ENCODE data around the gene KCNN3.

Gene KCNN3

DNA sequence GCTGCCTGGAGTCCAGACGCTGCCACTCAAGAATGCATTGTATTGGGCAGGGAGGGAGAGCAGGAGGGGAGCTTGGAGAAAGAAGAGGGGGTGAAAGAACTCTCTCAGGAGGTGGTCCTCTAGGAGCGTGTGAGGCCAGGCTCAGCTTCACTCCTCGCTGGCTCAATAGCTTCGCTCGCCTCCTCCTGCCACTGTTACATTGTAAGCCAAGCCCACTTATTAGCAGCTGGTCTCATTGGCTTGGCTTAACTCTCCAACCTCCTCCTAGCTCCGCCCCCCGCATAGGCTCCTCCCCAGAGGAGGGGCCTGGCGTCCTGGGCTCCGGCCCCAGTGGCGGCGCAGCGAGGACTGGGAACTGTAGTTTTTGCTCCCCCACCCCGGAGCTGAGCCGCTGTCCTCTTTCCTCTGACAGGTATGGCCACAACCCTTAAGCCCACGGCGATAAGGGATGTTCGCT lies at the start of gene KCNN3:
KCNN3 (minus strand) TSS at position 167 of the 457 bp plus-strand sequence. CDS start 317 bp downstream, outside the sequence.
- TF ChIP-seq, protein P1, sequence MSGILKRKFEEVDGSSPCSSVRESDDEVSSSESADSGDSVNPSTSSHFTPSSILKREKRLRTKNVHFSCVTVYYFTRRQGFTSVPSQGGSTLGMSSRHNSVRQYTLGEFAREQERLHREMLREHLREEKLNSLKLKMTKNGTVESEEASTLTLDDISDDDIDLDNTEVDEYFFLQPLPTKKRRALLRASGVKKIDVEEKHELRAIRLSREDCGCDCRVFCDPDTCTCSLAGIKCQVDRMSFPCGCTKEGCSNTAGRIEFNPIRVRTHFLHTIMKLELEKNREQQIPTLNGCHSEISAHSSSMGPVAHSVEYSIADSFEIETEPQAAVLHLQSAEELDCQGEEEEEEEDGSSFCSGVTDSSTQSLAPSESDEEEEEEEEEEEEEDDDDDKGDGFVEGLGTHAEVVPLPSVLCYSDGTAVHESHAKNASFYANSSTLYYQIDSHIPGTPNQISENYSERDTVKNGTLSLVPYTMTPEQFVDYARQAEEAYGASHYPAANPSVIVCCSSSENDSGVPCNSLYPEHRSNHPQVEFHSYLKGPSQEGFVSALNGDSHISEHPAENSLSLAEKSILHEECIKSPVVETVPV (CRISPR knock-in tag; IDR thresholded peaks at IDR 0.05) = no peak
- no peak for TF ChIP-seq ARNTL (CRISPR knock-in tag; IDR thresholded peaks at IDR 0.05; ENCODE audit: borderline replicate concordance, low read depth)
- no peak for TF ChIP-seq ZNF565 (CRISPR knock-in tag; conservative IDR thresholded peaks at IDR 0.05; ENCODE audit: low read depth)
- no peak for TF ChIP-seq ESRRG (CRISPR knock-in tag; IDR thresholded peaks at IDR 0.05)
- TF ChIP-seq BACH2 (CRISPR knock-in tag; IDR thresholded peaks at IDR 0.05; ENCODE audit: borderline replicate concordance) = no peak
- TF ChIP-seq, protein P2, sequence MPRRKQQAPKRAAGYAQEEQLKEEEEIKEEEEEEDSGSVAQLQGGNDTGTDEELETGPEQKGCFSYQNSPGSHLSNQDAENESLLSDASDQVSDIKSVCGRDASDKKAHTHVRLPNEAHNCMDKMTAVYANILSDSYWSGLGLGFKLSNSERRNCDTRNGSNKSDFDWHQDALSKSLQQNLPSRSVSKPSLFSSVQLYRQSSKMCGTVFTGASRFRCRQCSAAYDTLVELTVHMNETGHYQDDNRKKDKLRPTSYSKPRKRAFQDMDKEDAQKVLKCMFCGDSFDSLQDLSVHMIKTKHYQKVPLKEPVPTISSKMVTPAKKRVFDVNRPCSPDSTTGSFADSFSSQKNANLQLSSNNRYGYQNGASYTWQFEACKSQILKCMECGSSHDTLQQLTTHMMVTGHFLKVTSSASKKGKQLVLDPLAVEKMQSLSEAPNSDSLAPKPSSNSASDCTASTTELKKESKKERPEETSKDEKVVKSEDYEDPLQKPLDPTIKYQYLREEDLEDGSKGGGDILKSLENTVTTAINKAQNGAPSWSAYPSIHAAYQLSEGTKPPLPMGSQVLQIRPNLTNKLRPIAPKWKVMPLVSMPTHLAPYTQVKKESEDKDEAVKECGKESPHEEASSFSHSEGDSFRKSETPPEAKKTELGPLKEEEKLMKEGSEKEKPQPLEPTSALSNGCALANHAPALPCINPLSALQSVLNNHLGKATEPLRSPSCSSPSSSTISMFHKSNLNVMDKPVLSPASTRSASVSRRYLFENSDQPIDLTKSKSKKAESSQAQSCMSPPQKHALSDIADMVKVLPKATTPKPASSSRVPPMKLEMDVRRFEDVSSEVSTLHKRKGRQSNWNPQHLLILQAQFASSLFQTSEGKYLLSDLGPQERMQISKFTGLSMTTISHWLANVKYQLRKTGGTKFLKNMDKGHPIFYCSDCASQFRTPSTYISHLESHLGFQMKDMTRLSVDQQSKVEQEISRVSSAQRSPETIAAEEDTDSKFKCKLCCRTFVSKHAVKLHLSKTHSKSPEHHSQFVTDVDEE (CRISPR knock-in tag; IDR thresholded peaks at IDR 0.05) = no peak
- no peak for TF ChIP-seq ZC3H10 (CRISPR knock-in tag; IDR thresholded peaks at IDR 0.05)
- no peak for TF ChIP-seq SNAI2 (CRISPR knock-in tag; IDR thresholded peaks at IDR 0.05)
- peak; percentile 97 for ATAC-seq

DNA sequence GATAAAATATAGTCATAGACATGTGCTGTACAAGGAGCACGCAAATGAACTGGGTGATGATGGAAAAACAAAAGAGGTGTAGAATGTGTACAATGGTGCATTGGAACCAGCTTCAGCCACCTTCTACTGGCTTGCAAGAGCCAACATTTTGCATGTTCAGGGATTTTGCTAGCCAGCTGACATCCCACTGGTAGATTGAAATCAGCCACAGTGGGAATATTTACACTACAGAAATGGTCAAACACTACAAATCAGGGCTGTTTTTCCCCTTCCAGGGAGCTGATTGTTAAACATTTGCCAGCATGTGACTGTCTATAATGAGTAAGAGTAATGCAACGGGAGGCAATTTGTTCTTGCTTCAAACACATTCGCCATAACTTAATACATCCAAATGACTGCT lies 43.2 kb upstream of the KCNN3 start:
- TF ChIP-seq RARB (CRISPR knock-in tag; IDR thresholded peaks at IDR 0.05) (no peak), ZNF70 (CRISPR knock-in tag; IDR thresholded peaks at IDR 0.05) (no peak), PPARA (CRISPR knock-in tag; IDR thresholded peaks at IDR 0.05; ENCODE audit: borderline replicate concordance) (no peak), ZFP30 (CRISPR knock-in tag; IDR thresholded peaks at IDR 0.05) (no peak)
- TF ChIP-seq, protein P3, sequence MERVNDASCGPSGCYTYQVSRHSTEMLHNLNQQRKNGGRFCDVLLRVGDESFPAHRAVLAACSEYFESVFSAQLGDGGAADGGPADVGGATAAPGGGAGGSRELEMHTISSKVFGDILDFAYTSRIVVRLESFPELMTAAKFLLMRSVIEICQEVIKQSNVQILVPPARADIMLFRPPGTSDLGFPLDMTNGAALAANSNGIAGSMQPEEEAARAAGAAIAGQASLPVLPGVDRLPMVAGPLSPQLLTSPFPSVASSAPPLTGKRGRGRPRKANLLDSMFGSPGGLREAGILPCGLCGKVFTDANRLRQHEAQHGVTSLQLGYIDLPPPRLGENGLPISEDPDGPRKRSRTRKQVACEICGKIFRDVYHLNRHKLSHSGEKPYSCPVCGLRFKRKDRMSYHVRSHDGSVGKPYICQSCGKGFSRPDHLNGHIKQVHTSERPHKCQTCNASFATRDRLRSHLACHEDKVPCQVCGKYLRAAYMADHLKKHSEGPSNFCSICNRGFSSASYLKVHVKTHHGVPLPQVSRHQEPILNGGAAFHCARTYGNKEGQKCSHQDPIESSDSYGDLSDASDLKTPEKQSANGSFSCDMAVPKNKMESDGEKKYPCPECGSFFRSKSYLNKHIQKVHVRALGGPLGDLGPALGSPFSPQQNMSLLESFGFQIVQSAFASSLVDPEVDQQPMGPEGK (CRISPR knock-in tag; IDR thresholded peaks at IDR 0.05; ENCODE audit: borderline replicate concordance) = no peak
- TF ChIP-seq, protein P4, sequence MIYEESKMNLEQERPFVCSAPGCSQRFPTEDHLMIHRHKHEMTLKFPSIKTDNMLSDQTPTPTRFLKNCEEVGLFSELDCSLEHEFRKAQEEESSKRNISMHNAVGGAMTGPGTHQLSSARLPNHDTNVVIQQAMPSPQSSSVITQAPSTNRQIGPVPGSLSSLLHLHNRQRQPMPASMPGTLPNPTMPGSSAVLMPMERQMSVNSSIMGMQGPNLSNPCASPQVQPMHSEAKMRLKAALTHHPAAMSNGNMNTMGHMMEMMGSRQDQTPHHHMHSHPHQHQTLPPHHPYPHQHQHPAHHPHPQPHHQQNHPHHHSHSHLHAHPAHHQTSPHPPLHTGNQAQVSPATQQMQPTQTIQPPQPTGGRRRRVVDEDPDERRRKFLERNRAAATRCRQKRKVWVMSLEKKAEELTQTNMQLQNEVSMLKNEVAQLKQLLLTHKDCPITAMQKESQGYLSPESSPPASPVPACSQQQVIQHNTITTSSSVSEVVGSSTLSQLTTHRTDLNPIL (CRISPR knock-in tag; IDR thresholded peaks at IDR 0.05; ENCODE audit: low read depth) = no peak
- TF ChIP-seq, protein P1 (CRISPR knock-in tag; IDR thresholded peaks at IDR 0.05) = no peak
- no peak for ATAC-seq

DNA sequence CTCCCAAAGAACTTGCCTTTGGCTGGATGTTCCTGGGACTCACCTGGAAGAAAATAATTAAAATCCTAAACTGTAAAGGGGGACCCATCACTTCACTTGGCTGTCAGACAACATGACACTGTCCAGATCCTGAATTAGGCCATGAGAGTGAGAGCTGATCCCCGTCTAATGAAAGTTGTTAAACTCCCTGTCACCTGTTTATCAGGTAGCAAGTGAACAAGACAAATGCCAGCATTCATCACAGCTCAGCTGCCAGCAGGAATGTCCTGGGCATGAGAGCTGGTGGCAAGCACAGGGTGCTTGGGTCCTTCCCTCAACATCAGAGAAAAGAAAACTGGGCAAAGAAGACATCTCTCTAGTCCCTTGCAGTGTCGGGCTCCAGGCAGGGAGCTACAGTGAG lies 42.7 kb upstream of the KCNN3 start:
- TF ChIP-seq TCF4 (CRISPR knock-in tag; IDR thresholded peaks at IDR 0.05; ENCODE audit: borderline replicate concordance) (no peak), ZNF8 (CRISPR knock-in tag; IDR thresholded peaks at IDR 0.05) (no peak), TOX (CRISPR knock-in tag; IDR thresholded peaks at IDR 0.05; ENCODE audit: borderline replicate concordance) (no peak), ZNF70 (CRISPR knock-in tag; IDR thresholded peaks at IDR 0.05) (no peak), ZFP30 (CRISPR knock-in tag; IDR thresholded peaks at IDR 0.05) (no peak), ZC3H10 (CRISPR knock-in tag; IDR thresholded peaks at IDR 0.05) (no peak)
- no peak for ATAC-seq

DNA sequence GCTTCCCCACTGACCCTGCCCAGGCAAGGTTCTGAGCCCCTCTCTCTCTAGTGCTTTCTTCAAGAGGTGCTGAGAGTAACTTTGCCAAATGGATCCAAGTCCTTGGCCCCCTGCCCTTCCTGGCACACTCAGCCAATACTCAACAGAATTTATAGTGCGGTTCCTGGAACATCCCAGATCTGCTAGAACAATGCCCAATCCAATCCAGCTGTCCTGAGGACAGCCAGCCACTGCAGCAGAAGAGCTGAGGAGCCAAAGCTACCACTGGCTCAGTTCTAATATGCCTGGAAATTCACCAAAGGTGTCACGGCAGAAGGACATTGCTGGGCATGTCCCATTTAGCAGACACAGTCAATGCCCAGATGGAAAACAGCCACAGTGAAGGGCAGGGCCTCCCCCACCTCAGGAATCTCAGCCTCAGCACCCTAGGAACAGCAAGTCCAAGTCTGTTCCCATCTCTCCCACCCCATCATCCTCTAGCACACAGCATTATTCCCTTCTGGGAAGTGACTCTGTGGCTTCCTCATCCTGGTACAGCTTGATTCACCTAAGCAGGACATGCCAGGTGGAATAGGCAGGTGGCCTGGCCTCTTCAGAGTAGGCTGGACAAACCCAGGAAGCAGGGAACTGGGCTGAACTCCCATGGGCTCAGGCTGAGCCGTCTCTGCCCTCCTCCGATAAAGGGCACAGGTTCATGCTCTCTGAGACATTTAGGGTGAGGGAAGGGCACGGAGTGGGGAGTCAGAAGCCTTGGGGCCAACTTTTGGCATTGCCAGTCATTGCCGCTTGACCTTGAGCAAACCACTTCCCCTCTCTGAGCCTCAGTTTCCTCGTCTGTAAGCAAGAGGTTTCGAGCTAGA lies 41.8 kb upstream of the KCNN3 start:
- TF ChIP-seq, protein P5, sequence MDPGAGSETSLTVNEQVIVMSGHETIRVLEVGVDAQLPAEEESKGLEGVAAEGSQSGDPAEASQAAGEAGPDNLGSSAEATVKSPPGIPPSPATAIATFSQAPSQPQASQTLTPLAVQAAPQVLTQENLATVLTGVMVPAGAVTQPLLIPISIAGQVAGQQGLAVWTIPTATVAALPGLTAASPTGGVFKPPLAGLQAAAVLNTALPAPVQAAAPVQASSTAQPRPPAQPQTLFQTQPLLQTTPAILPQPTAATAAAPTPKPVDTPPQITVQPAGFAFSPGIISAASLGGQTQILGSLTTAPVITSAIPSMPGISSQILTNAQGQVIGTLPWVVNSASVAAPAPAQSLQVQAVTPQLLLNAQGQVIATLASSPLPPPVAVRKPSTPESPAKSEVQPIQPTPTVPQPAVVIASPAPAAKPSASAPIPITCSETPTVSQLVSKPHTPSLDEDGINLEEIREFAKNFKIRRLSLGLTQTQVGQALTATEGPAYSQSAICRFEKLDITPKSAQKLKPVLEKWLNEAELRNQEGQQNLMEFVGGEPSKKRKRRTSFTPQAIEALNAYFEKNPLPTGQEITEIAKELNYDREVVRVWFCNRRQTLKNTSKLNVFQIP (CRISPR knock-in tag; IDR thresholded peaks at IDR 0.05; ENCODE audit: borderline replicate concordance, low read depth) = no peak
- TF ChIP-seq GLIS3 (CRISPR knock-in tag; IDR thresholded peaks at IDR 0.05) = no peak
- TF ChIP-seq, protein P1 (CRISPR knock-in tag; IDR thresholded peaks at IDR 0.05) = no peak
- TF ChIP-seq BACH2 (CRISPR knock-in tag; IDR thresholded peaks at IDR 0.05; ENCODE audit: borderline replicate concordance) = no peak
- no peak for TF ChIP-seq ZFP30 (CRISPR knock-in tag; IDR thresholded peaks at IDR 0.05)
- TF ChIP-seq PPARA (CRISPR knock-in tag; IDR thresholded peaks at IDR 0.05; ENCODE audit: borderline replicate concordance) = no peak
- no peak for TF ChIP-seq ESRRG (CRISPR knock-in tag; IDR thresholded peaks at IDR 0.05)
- TF ChIP-seq, protein P4 (CRISPR knock-in tag; IDR thresholded peaks at IDR 0.05; ENCODE audit: low read depth) = no peak
- TF ChIP-seq ARNTL (CRISPR knock-in tag; IDR thresholded peaks at IDR 0.05; ENCODE audit: borderline replicate concordance, low read depth) = no peak
- no peak for ATAC-seq

All from SK-N-SH treated with all-trans-retinoic acid at 6 μM for 48 hours (cell line).